ENCODE data around the gene SMC3. TPM values are rescaled to one million over a fixed set of nuclear protein-coding genes. Genes with fewer than 3 reads are reported as not detected.

Gene SMC3
- total RNA-seq, 1 donor from 2014 or later = 28.5 TPM

- no peak for DNase-seq (ENCODE audit: low read depth, low spot score)
Measured at GRCh38 chr10:110644598-110645462, 77.3 kb downstream of the SMC3 start.

GRCh38 chr10:110646417-110647135 is 79.1 kb downstream of the SMC3 start:
- DNase-seq (ENCODE audit: low read depth, low spot score) = no peak

DNA sequence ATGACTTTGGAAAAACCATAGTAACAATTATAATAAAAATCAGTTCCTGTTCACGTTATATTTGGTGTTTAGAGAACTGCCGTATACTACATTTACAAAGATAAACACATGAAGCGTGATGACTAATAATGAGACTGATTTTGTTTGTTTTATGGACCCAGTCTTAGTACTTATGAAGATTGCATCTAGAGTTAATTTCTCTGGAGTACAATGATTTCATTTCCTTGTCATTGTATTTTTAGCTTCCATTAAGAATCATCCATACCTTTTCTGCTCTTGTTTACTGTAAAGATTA is 79.6 kb downstream of the SMC3 start:
- DNase-seq (ENCODE audit: low read depth, low spot score) = no peak

- DNase-seq (ENCODE audit: low read depth, low spot score) = no peak
Measured at GRCh38 chr10:110648692-110649346, 81.3 kb downstream of the SMC3 start.

- no peak for DNase-seq (ENCODE audit: low read depth, low spot score)
Measured at GRCh38 chr10:110649347-110650264, 82.1 kb downstream of the SMC3 start.

DNA sequence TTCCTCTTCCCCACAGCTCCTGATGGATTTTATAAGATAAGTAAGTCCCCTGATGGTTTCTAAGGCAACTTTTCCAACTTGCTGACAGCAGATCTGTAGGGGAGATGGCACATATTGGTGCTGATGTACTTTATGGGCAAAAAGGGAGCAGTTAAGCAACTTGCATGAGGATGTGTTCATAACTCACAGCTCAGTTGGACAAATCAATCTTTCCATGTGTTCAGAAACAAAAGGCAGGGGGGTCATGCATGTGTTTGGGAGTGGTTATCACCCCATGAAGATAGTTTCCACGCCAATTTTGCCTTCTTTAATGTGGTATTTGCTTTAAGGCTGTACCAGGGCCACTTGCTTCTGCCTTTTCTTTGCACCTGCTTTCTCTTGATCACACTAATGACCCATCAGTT is 82.8 kb downstream of the SMC3 start:
- no peak for DNase-seq (ENCODE audit: low read depth, low spot score)

- no peak for DNase-seq (ENCODE audit: low read depth, low spot score)
Measured at GRCh38 chr10:110651044-110651958, 83.8 kb downstream of the SMC3 start.

DNA sequence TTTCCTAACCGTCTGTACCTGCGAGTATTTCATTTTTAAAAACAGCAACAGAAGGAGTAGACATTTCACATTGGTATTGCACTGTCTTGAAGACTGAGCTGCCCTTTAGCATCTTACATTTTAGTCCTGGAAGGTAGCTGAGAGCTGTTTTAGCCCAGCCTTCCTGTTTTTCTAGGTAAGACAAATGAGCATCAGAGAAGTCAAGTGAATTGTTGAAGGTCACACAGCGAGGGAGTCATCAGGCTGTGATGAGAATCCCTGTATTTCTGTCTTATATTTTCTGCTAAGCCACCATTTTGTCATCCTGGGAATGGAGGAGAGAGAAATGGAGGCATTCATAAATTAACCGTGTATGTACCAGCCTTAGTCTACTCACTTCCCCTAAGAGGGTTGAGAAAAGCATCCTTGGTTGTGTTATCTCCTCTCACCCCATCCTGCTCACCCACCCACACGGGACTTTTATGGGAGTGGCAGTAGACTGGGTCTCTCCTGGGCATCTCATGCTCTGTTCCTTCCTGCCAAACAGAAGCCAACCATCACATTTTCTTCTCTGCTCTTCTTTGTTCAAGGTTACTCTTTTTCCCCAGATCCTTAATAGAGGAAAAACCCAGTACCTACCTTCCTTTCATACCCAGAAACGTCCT is 85.1 kb downstream of the SMC3 start:
- no peak for DNase-seq (ENCODE audit: low read depth, low spot score)

Other genes starting within 250 kb of the SMC3 start
- gene DUSP5, start 69.8 kb upstream of the SMC3 start, total RNA-seq = 18.9 and 21.6 TPM in 2 replicates
- gene RBM20, start 76.6 kb downstream of the SMC3 start, total RNA-seq = 0.13 TPM in 1 of 2 replicates, not detected in the other